K562 (cell line): ENCODE measurements around the gene ZNF628. TPM values are rescaled to one million over a fixed set of nuclear protein-coding genes. Genes with fewer than 3 reads are reported as not detected.

Source experiments
- ARNT ChIP-seq, 2 experiments: fragments of 450-650 bp; IDR thresholded peaks; 2 replicates each; pipeline ENCODE4 v1.6.1; 2016; ENCODE audit warnings: mild to moderate bottlenecking in 1 of 2
- CC2D1A ChIP-seq: fragments of 450-650 bp; IDR thresholded peaks from 2 replicates; pipeline ENCODE4 v1.6.1; 2017; ENCODE audit warnings: mild to moderate bottlenecking
- CEBPG ChIP-seq, 3 experiments: fragments of 200-800 bp in 1 of 3; sonication (Bioruptor generic) in 1 of 3; sonication (generic) in 1 of 3; formaldehyde crosslinking in 1 of 3; IDR thresholded peaks in 2 of 3; conservative IDR thresholded peaks in 1 of 3; 2 replicates each; pipeline versions ENCODE4 v1.6.1 to v1.8.0; 2016 to 2022; ENCODE audit warnings: missing compliant biosample characterization in 2 of 3, missing genetic modification characterization in 2 of 3, mild to moderate bottlenecking in 1 of 3, missing genetic modification reagents in 1 of 3
- CHD1 ChIP-seq: fragments of 200-600 bp; sonication (generic); IDR thresholded peaks from one replicate; pipeline ENCODE4 v1.6.1; 2012; ENCODE audit warnings: mild to moderate bottlenecking, moderate library complexity, low read length, inconsistent platforms
- CXXC5 ChIP-seq: fragments of 250-450 bp; sonication (Bioruptor Pico); IDR thresholded peaks from 2 replicates; pipeline ENCODE4 v1.8.0; 2022; ENCODE audit warnings: inconsistent platforms, mild to moderate bottlenecking, moderate library complexity
- FOXK2 ChIP-seq, 2 experiments: fragments of 450-650 bp; IDR thresholded peaks in 1 of 2; conservative IDR thresholded peaks in 1 of 2; 2 replicates each; pipeline ENCODE4 v1.6.1; 2016; ENCODE audit warnings: low read depth in 2 of 2, mild to moderate bottlenecking in 1 of 2
- FOXM1 ChIP-seq, 2 experiments: fragments of 450-650 bp in 1 of 2; sonication (generic) in 1 of 2; formaldehyde crosslinking in 1 of 2; IDR thresholded peaks; 2 replicates each; pipeline versions ENCODE4 v1.6.1 to v1.9.0; 2017 to 2022; ENCODE audit warnings: low read depth in 2 of 2, mild to moderate bottlenecking in 2 of 2, missing genetic modification reagents in 1 of 2, moderate library complexity in 1 of 2
- HLTF ChIP-seq: fragments of 450-650 bp; IDR thresholded peaks from 2 replicates; pipeline ENCODE4 v1.6.1; 2016
- JUNB ChIP-seq: fragments of 450-650 bp; formaldehyde crosslinking; conservative IDR thresholded peaks from 2 replicates; pipeline ENCODE4 v1.4.0; 2020; ENCODE audit warnings: mild to moderate bottlenecking
- JUND ChIP-seq, 2 experiments: IDR thresholded peaks; 2 replicates in 1 of 2; 3 replicates in 1 of 2; pipeline ENCODE4 v1.6.1; 2011; ENCODE audit warnings: borderline replicate concordance in 2 of 2, low read depth in 2 of 2, low read length in 2 of 2, improper control_type of control experiment in 1 of 2, missing biosample characterization in 1 of 2, missing genetic modification characterization in 1 of 2, missing genetic modification reagents in 1 of 2
- KLF1 ChIP-seq: fragments of 450-650 bp; IDR thresholded peaks from 2 replicates; pipeline ENCODE4 v1.6.1; 2016; ENCODE audit warnings: missing genetic modification characterization, missing compliant biosample characterization
- L3MBTL2 ChIP-seq: fragments of 450-650 bp; IDR thresholded peaks from 2 replicates; pipeline ENCODE4 v1.6.1; 2016; ENCODE audit warnings: mild to moderate bottlenecking, moderate library complexity
- LEF1 ChIP-seq: fragments of 450-650 bp; IDR thresholded peaks from 2 replicates; pipeline ENCODE4 v1.6.1; 2016; ENCODE audit warnings: mild to moderate bottlenecking
- NFXL1 ChIP-seq: fragments of 450-650 bp; formaldehyde crosslinking; IDR thresholded peaks from 2 replicates; pipeline ENCODE4 v1.4.0; 2021; ENCODE audit warnings: mild to moderate bottlenecking
- NR2C2 ChIP-seq, 2 experiments: fragments of 200-800 bp in 1 of 2; sonication (Bioruptor generic) in 1 of 2; sonication (generic) in 1 of 2; formaldehyde crosslinking in 1 of 2; IDR thresholded peaks; 2 replicates each; pipeline versions ENCODE4 v1.6.1 to v1.8.0; 2016 to 2022; ENCODE audit warnings: mild to moderate bottlenecking in 1 of 2, missing compliant biosample characterization in 1 of 2, missing genetic modification characterization in 1 of 2, missing genetic modification reagents in 1 of 2
- NR4A1 ChIP-seq, 2 experiments: fragments of 250-450 bp in 1 of 2; fragments of 450-650 bp in 1 of 2; sonication (Bioruptor Pico) in 1 of 2; IDR thresholded peaks; 2 replicates each; pipeline versions ENCODE4 v1.4.0 to v1.6.1; 2016 to 2020; ENCODE audit warnings: mild to moderate bottlenecking in 2 of 2, missing compliant biosample characterization in 1 of 2, missing genetic modification characterization in 1 of 2, moderate library complexity in 1 of 2
- PCBP1 ChIP-seq: fragments of 200-400 bp; formaldehyde crosslinking; IDR thresholded peaks from 2 replicates; pipeline ENCODE4 v1.6.1; 2018; ENCODE audit warnings: mild to moderate bottlenecking, low read depth, low read length; ENCODE audit not compliant: poor library complexity, severe bottlenecking
- PHB2 ChIP-seq: fragments of 450-650 bp; IDR thresholded peaks from 2 replicates; pipeline ENCODE4 v1.6.1; 2017; ENCODE audit warnings: low read depth
- RBBP5 ChIP-seq: fragments of 200-600 bp; sonication (generic); IDR thresholded peaks from 2 replicates; pipeline ENCODE4 v1.6.1; 2012; ENCODE audit warnings: borderline replicate concordance, mild to moderate bottlenecking, low read length, control low read depth, inconsistent platforms; ENCODE audit not compliant: insufficient read depth, poor library complexity, severe bottlenecking
- RFX5 ChIP-seq: IDR thresholded peaks from 2 replicates; pipeline ENCODE4 v1.6.1; 2011; ENCODE audit warnings: low read depth, mild to moderate bottlenecking, improper control_type of control experiment, low read length
- SUPT5H ChIP-seq: fragments of 450-650 bp; IDR thresholded peaks from 2 replicates; pipeline ENCODE4 v1.6.1; 2016
- U2AF1 ChIP-seq: fragments of 200-400 bp; formaldehyde crosslinking; optimal IDR thresholded peaks from 2 replicates; pipeline ENCODE3; 2017; ENCODE audit warnings: mild to moderate bottlenecking, low read depth, low read length, moderate library complexity
- ZBTB1 ChIP-seq: sonication (generic); formaldehyde crosslinking; IDR thresholded peaks from 2 replicates; pipeline ENCODE4 v1.8.1; 2023; ENCODE audit warnings: missing genetic modification reagents, low read depth, mild to moderate bottlenecking, borderline replicate concordance
- ZNF384 ChIP-seq: IDR thresholded peaks from 2 replicates; pipeline ENCODE4 v1.6.1; 2012; ENCODE audit warnings: low read depth, low read length, improper control_type of control experiment
- ZNF696 ChIP-seq: fragments of 250-450 bp; sonication (Bioruptor Pico); conservative IDR thresholded peaks from 2 replicates; pipeline ENCODE4 v1.4.0; 2020; ENCODE audit warnings: mild to moderate bottlenecking, moderate library complexity
- ZNF830 ChIP-seq: fragments of 250-450 bp; sonication (Bioruptor Pico); IDR thresholded peaks from 2 replicates; pipeline ENCODE4 v1.5.0; 2021; ENCODE audit warnings: mild to moderate bottlenecking
- polyA plus RNA-seq, 8 experiments: library from polyadenylated mRNA; depleted of rRNA in 4 of 8; stranded (reverse) in 5 of 8; unstranded in 3 of 8; fragments of >200 nt; fragmentation: Nextera tagmentation in 2 of 8; fragmentation: Illumina TruSeq in 1 of 8; extraction: Ambion mirVana in 2 of 8; extraction: Trizol in 1 of 8; gene quantifications; 2 replicates each; pipeline versions ENCODE4 v1.2.1 to v1.2.3, GENCODE V29; 2011 to 2014; ENCODE audit warnings: inconsistent platforms in 1 of 8, missing spikeins in 1 of 8
- total RNA-seq, 7 experiments: library from RNA; depleted of rRNA in 6 of 7; stranded (reverse); fragments of >200 nt in 6 of 7; fragmentation: Illumina TruSeq in 2 of 7; extraction: Trizol in 2 of 7; gene quantifications; 2 replicates each; pipeline versions ENCODE4 v1.2.1 to v1.2.3, GENCODE V29; 2011 to 2021; ENCODE audit warnings: low replicate concordance in 1 of 7
- TF ChIP-seq, protein P1 (sequence below): sonication (generic); formaldehyde crosslinking; IDR thresholded peaks from 2 replicates; pipeline ENCODE4 v1.8.0; 2022; ENCODE audit warnings: missing genetic modification reagents, mild to moderate bottlenecking, moderate library complexity, borderline replicate concordance

Gene ZNF628
- total and polyA plus RNA-seq, 9 of the 15 experiments (the other 6 are each of a cell fraction or from before 2014, with no cell fraction given) = 0.13 to 13.6 (median 2.2) TPM; not detected in 3

- TF ChIP-seq CEBPG (CRISPR knock-in tag; IDR thresholded peaks at IDR 0.05) (peak; percentile 95), CEBPG (tag; conservative IDR thresholded peaks at IDR 0.05 in 1 of 2, IDR thresholded peaks at IDR 0.05 in 1 of 2) (peak; percentile 82 to 94), CHD1 (no peak), PCBP1 (peak; percentile 37), JUNB (CRISPR knock-in tag) (no peak), U2AF1 (no peak), CXXC5 (CRISPR knock-in tag) (peak; percentile 43), PHB2 (peak; percentile 46; the same call in 1 of the 2 replicates), RBBP5 (peak; percentile 68), ZBTB1 (CRISPR knock-in tag) (no peak), KLF1 (tag) (0 out of 2 replicates have a peak, but pooled peaks have one; percentile 14), RFX5 (no peak), LEF1 (peak; percentile 91; the same call in 1 of the 2 replicates), JUND (IDR thresholded peaks at IDR 0.05; ENCODE audit: borderline replicate concordance, low read depth, low read length) (peak; percentile 75), JUND (tag; IDR thresholded peaks at IDR 0.05; ENCODE audit: borderline replicate concordance, low read depth, low read length) (no peak; the same call in 2 of the 3 replicates), SUPT5H (no peak), NR4A1 (CRISPR knock-in tag; IDR thresholded peaks at IDR 0.05) (no peak), NR4A1 (tag; IDR thresholded peaks at IDR 0.05) (peak; percentile 49; the same call in 1 of the 2 replicates), FOXM1 (IDR thresholded peaks at IDR 0.05; ENCODE audit: low read depth) (peak; percentile 74), FOXM1 (CRISPR knock-in tag; IDR thresholded peaks at IDR 0.05; ENCODE audit: low read depth) (no peak), NR2C2 (CRISPR knock-in tag; IDR thresholded peaks at IDR 0.05) (peak; percentile 62), NR2C2 (tag; IDR thresholded peaks at IDR 0.05) (peak; percentile 69), ZNF830 (CRISPR knock-in tag) (no peak), ARNT (IDR thresholded peaks at IDR 0.05) (peak in 1 of 2 experiments; percentile 96), HLTF (peak; percentile 92), L3MBTL2 (peak; percentile 94), CC2D1A (peak; percentile 54; the same call in 1 of the 2 replicates), FOXK2 (conservative IDR thresholded peaks at IDR 0.05 in 1 of 2, IDR thresholded peaks at IDR 0.05 in 1 of 2; ENCODE audit: low read depth in 2 of 2) (peak; percentile 69 to 83; a peak in 2 of 4 replicates), NFXL1 (no peak), ZNF696 (no peak), ZNF384 (0 out of 2 replicates have a peak, but pooled peaks have one; percentile 3)
- TF ChIP-seq, protein P1, sequence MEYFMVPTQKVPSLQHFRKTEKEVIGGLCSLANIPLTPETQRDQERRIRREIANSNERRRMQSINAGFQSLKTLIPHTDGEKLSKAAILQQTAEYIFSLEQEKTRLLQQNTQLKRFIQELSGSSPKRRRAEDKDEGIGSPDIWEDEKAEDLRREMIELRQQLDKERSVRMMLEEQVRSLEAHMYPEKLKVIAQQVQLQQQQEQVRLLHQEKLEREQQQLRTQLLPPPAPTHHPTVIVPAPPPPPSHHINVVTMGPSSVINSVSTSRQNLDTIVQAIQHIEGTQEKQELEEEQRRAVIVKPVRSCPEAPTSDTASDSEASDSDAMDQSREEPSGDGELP (CRISPR knock-in tag) = peak; percentile 77; the same call in 1 of the 2 replicates
Measured at GRCh38 chr19:55467236-55468053, 9.0 kb upstream of the ZNF628 start (continued).
